Neural progenitor cell (in vitro differentiated cells): ENCODE results near the gene TNFRSF8.

Experiments used
- EZH2phosphoT487 ChIP-seq: fragments of 200-600 bp; sonication (generic); IDR thresholded peaks from 2 replicates; pipeline ENCODE4 v1.6.1; 2017; ENCODE audit warnings: antibody characterized with exemption
- TF ChIP-seq, protein P1 (sequence below): fragments of 200-600 bp; sonication (generic); IDR thresholded peaks from 2 replicates; pipeline ENCODE4 v1.5.1; 2017; ENCODE audit warnings: antibody characterized with exemption, mild to moderate bottlenecking

- TF ChIP-seq EZH2phosphoT487 = no peak
- TF ChIP-seq, protein P1, sequence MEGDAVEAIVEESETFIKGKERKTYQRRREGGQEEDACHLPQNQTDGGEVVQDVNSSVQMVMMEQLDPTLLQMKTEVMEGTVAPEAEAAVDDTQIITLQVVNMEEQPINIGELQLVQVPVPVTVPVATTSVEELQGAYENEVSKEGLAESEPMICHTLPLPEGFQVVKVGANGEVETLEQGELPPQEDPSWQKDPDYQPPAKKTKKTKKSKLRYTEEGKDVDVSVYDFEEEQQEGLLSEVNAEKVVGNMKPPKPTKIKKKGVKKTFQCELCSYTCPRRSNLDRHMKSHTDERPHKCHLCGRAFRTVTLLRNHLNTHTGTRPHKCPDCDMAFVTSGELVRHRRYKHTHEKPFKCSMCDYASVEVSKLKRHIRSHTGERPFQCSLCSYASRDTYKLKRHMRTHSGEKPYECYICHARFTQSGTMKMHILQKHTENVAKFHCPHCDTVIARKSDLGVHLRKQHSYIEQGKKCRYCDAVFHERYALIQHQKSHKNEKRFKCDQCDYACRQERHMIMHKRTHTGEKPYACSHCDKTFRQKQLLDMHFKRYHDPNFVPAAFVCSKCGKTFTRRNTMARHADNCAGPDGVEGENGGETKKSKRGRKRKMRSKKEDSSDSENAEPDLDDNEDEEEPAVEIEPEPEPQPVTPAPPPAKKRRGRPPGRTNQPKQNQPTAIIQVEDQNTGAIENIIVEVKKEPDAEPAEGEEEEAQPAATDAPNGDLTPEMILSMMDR = peak; percentile 96
Measured at GRCh38 chr1:12124693-12125421, 61.8 kb downstream of the TNFRSF8 start.
